Ovary (tissue), 9 donors: Measurements from ENCODE around the gene HPCAL1. TPM values are rescaled to one million over a fixed set of nuclear protein-coding genes. Genes with fewer than 3 reads are reported as not detected.
A peak's percentile ranks its signal among the peaks of the same experiment; 100 is the strongest.

ENCODE experiments used
- DNase-seq, 5 donors: peaks; one replicate each; pipeline ENCODE4 v3.0.0-alpha.2; 2019 to 2020
- H3K27ac ChIP-seq, 2 donors: fragments of 200-600 bp; one replicate each; pipeline versions ENCODE4 v1.5.1 to v1.8.0; 2019 to 2022
- H3K27me3 ChIP-seq: fragments of 200-600 bp; one replicate; pipeline ENCODE4 v1.8.0; 2022
- H3K36me3 ChIP-seq: fragments of 200-600 bp; sonication (generic); one replicate; pipeline ENCODE4 v1.5.1; 2019
- H3K4me1 ChIP-seq: one replicate; pipeline ENCODE4 v1.8.1; 2013; ENCODE audit warnings: mild to moderate bottlenecking, moderate library complexity; ENCODE audit not compliant: insufficient read depth
- H3K4me3 ChIP-seq: fragments of 200-600 bp; sonication (generic); one replicate; pipeline ENCODE4 v1.5.1; 2017
- H3K9me3 ChIP-seq, 2 donors: fragments of 200-600 bp in 1 of 2; sonication (generic) in 1 of 2; one replicate each; pipeline versions ENCODE4 v1.5.1 to v1.8.1; 2013 to 2019; ENCODE audit warnings: mild to moderate bottlenecking in 1 of 2, moderate library complexity in 1 of 2
- EP300 ChIP-seq: sonication (generic); formaldehyde crosslinking; IDR thresholded peaks from one replicate; pipeline ENCODE4 v1.6.1; 2017; ENCODE audit warnings: antibody characterized with exemption
- POLR2A ChIP-seq: fragments of 450-650 bp; IDR thresholded peaks from one replicate; pipeline ENCODE4 v1.6.1; 2017; ENCODE audit warnings: antibody characterized with exemption, mild to moderate bottlenecking, moderate library complexity
- WGBS, 3 donors: extraction: QIAGEN DNeasy Blood & Tissue Kit in 1 of 3; methylation state at CpG; one replicate each; pipeline versions ENCODE4 v1.1.5 to v1.1.7; 2013 to 2017; 5-methylcytosine and 5-hydroxymethylcytosine counted together
- intact Hi-C, 4 donors: fragments of 100-400 bp; cut with DNase I; formaldehyde crosslinking; loops; one replicate each; pipeline versions ENCODE4 v1.11.0 to v1.15.1; 2022 to 2023
- polyA plus RNA-seq, 2 donors: library from polyadenylated mRNA; stranded (reverse); fragments of 200-250 nt in 1 of 2; fragments of 350-450 nt in 1 of 2; fragmentation: Illumina TruSeq in 1 of 2; extraction: RNeasy Lipid Tissue Mini Kit (QIAGEN cat#74804) in 1 of 2; gene quantifications; one replicate each; pipeline ENCODE4 v1.2.3, GENCODE V29; 2013 to 2014
- total RNA-seq, 7 donors: library from RNA; depleted of rRNA in 2 of 7; stranded (reverse); fragments of >200 nt in 2 of 7; fragmentation: NEBNext Ultra II Directional in 3 of 7; extraction: Animal tissue kit (Norgen Biotek cat#: 25700) in 3 of 7; gene quantifications; one replicate each; pipeline versions ENCODE4 v1.1.0 to v1.2.4, GENCODE V29; 2016 to 2023
- TF ChIP-seq, protein P1 (sequence below), 3 donors: fragments of 450-650 bp in 2 of 3; fragments of 200-600 bp in 1 of 3; IDR thresholded peaks; one replicate each; pipeline versions ENCODE4 v1.5.1 to v1.8.0; 2016 to 2022; ENCODE audit warnings: antibody characterized with exemption in 3 of 3, mild to moderate bottlenecking in 1 of 3
- donor health status: DM: no; HTN: no; CAD: no; lungs with moderate emphysema.
- donor health status: DM: no; HTN: no; CAD: no.
- donor health status: Bipolar disorder and iron deficiency.
- donor health status: DM: yes; HTN: yes; CAD: no.
- donor health status: DM: no; HTN: no; CAD: no.
- donor health status: DM: yes; HTN: yes; CAD: no.

HPCAL1 gene
- total and polyA plus RNA-seq, 9 donors, result 11.4 to 69.5 (median 18.5) TPM

DNA sequence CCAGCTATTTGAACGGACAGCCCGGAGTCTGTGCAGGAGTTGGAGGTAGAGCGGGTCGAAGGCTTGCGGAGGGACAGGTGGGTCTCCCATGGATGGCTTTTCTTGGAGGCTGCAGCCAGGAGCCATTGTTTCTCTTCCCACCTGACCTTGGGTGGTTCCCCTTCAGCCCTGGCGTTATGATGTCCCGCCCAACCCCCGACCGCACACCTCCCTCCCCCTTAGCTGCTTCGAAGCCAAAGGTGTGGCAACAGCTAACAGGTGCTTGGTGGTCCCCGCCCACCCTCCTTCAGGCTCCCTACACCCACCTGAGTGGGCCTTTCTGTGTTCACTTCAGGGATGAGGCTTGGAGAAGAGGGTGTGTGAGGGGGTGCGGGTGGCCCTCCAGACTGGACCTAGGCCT is 62.7 kb downstream of the HPCAL1 start:
- no peak overlapping the region for H3K4me3 ChIP-seq
- TF ChIP-seq, protein P1, sequence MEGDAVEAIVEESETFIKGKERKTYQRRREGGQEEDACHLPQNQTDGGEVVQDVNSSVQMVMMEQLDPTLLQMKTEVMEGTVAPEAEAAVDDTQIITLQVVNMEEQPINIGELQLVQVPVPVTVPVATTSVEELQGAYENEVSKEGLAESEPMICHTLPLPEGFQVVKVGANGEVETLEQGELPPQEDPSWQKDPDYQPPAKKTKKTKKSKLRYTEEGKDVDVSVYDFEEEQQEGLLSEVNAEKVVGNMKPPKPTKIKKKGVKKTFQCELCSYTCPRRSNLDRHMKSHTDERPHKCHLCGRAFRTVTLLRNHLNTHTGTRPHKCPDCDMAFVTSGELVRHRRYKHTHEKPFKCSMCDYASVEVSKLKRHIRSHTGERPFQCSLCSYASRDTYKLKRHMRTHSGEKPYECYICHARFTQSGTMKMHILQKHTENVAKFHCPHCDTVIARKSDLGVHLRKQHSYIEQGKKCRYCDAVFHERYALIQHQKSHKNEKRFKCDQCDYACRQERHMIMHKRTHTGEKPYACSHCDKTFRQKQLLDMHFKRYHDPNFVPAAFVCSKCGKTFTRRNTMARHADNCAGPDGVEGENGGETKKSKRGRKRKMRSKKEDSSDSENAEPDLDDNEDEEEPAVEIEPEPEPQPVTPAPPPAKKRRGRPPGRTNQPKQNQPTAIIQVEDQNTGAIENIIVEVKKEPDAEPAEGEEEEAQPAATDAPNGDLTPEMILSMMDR (IDR thresholded peaks at IDR 0.05), result no peak
- no peak for TF ChIP-seq POLR2A
- no peak for TF ChIP-seq EP300
- H3K4me1 ChIP-seq, result peaks cover 20% of the 10 kb centered on the region
- no peaks in the 10 kb centered on the region for H3K36me3 ChIP-seq
- H3K27me3 ChIP-seq, result no peaks in the 10 kb centered on the region
- no peak overlapping the region for H3K27ac ChIP-seq
- no peaks in the 10 kb centered on the region for H3K9me3 ChIP-seq
- DNase-seq, result no peak
- 93 to 96% (median 95%) methylated on average over 12 of the region's 12 CpGs for WGBS, 3 donors
- intact Hi-C loops, result no loop called here

DNA sequence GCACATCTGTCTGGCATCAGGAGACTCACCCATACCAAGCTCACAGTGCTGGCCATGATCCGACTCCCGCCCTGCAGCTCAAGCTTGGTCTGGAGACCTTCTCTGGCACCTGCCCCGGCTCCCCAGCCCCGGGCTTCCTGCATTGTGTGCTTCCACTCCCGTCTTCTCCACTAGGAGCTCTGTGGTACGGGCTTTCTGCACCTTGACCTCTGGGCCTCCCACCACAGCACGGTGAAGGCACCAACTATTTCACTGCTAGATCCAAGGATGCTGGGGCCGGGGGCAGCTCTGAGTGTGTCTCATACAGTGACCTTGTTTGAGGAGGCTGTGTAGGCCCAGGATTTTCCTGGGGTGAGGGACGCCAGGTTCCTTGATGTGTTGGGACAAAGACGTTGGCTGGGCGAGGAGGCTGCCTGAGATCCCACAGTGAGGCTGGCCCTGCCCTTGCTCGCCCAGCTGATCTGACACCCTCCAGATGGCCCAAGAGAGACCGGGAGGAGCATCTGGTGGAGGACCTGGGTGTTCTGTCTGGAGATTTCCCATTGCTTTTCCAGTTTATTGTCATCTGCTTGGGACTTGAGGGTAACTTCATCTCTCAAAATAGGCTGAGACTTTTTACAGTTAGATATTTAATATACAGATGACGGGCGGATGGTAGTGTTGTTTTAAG is 64.0 kb downstream of the HPCAL1 start:
- Histone ChIP-seq H3K36me3 (no peaks in the 10 kb centered on the region), H3K9me3 (no peaks in the 10 kb centered on the region), H3K4me1 (peaks cover 16% of the 10 kb centered on the region), H3K27me3 (no peaks in the 10 kb centered on the region), H3K4me3 (no peak overlapping the region), H3K27ac (no peak overlapping the region)
- WGBS, 3 donors, result 88 to 92% (median 89%) methylated on average over 15 of the region's 15 CpGs
- TF ChIP-seq EP300 (no peak), POLR2A (no peak)
- TF ChIP-seq, protein P1 (IDR thresholded peaks at IDR 0.05), result no peak
- DNase-seq, result no peak
- intact Hi-C loops, result no loop called here

DNA sequence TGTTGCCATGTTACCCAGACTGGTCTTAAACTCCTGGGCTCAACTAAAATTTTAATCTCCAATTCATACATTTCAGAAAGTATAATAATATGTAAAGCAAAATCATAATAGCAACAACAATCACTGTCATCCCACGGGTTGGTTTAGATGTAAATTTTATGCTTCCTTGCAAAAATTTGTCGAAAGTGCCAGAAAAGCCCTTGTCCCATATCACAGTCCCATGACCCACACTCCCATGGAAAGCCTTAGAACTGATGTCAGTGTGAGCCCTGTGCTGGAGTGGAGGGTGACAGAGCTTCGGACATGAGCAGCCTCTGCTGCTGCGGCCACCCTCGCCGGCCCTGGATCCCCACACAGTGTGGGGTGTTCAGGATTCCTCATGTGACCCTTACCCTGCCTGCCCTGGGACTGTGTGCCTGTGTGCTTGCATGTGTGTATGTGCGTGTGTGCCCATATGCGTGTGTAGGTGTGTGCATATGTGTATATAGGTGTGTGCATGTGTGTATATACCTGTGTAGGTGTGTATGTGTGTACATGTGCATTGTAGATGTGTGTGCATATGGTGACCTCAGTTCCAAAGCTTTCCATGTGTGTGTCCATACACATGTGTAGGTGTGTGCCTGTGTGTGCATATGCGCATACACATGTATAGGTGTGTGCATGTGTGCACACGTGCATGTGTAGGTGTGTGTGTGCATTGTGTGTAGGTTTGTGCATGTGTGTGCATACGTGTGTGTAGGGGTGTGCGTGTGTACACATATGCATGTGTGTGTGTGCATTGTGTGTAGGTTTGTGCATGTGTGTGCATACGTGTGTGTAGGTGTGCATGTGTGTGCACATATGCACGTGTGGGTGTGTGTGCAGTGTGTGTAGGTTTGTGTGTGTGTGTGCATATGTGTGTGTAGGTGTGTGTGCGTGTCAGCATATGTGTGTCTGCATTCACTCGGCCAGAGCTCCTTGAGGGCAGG is 65.1 kb downstream of the HPCAL1 start:
- intact Hi-C loops, result no loop called here
- Histone ChIP-seq H3K4me3 (no peak overlapping the region), H3K36me3 (no peaks in the 10 kb centered on the region), H3K9me3 (no peaks in the 10 kb centered on the region), H3K27ac (no peak overlapping the region), H3K4me1 (peaks cover 16% of the 10 kb centered on the region), H3K27me3 (no peaks in the 10 kb centered on the region)
- WGBS, 3 donors, result 83 to 90% (median 86%) methylated on average over 16 of the region's 16 CpGs
- TF ChIP-seq EP300 (no peak), POLR2A (no peak)
- TF ChIP-seq, protein P1 (IDR thresholded peaks at IDR 0.05), result no peak
- DNase-seq, result no peak

DNA sequence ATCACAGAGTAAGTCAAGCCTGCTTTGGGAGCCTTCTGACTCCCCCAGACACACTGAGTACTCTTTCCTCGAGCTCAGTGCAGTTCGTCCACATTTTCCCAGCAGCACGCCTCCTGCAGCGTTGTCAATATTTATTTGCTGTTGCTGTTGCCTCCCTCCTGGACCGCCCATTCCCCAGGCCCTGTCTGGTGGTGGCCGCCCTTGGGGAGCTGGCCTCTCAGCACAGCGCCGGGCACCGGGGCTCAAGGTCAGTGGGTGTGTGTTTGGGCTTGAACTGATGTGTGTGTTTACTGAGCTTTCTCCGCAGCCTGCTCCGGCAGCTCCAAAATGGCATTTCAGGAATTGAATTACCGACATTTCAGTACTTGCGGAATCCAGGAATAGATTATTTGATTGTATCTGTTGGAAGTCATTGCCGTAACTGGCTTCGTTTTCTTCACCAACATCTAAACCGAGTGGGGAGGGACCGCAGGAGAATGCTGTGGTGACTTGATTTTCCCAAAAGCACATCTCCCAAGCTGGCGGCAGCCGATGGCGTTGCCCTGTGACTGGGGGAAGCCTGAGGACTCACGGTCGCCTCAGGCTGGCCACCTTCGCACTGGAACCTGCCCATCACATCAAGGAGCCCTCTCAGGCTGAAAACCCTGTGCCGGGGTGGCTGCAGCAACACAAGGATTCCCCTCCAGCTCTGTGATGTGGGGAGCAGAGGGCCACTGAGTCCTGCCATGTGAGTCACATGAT is 66.0 kb downstream of the HPCAL1 start:
- Histone ChIP-seq H3K4me1 (peaks cover 16% of the 10 kb centered on the region), H3K27me3 (no peaks in the 10 kb centered on the region), H3K27ac (no peak overlapping the region), H3K4me3 (no peak overlapping the region), H3K36me3 (no peaks in the 10 kb centered on the region), H3K9me3 (no peaks in the 10 kb centered on the region)
- peak in 1 of 5 donors; percentile 50 for DNase-seq
- TF ChIP-seq EP300 (no peak), POLR2A (no peak)
- TF ChIP-seq, protein P1 (IDR thresholded peaks at IDR 0.05), result no peak
- intact Hi-C loops, result no loop called here
- WGBS, 3 donors, result 48 to 79% (median 51%) methylated on average over 24 of the region's 24 CpGs
